GM20431 (cell line): Measurements from ENCODE around the gene PROC.

Source experiments
- in situ Hi-C: fragments of 300-500 bp; cut with MseI, MboI; formaldehyde crosslinking; loops from one replicate; pipeline ENCODE4 v1.15.0; 2020; ENCODE audit warnings: low sequenced_read_pairs; ENCODE audit not compliant: unreplicated experiment

PROC gene

DNA sequence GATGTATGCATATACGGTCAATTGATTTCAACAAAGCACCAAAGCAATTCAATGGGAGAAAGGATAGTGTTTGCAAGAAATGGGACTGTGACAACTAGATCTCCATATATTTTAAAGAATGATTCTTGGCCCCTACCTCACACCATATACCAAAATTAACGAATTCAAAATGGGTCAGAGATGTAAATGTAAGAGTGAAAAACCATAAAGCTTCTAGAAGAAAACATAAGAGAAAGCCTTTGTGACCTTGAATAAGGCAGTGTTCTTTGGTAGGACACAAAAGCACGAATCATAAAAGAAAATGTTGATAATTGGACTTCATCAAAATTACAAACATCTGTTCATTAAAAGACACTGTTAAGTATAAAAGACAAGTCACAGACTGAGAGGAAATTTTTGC lies 5.0 kb upstream of the PROC start:
- in situ Hi-C loops: no loop called here

DNA sequence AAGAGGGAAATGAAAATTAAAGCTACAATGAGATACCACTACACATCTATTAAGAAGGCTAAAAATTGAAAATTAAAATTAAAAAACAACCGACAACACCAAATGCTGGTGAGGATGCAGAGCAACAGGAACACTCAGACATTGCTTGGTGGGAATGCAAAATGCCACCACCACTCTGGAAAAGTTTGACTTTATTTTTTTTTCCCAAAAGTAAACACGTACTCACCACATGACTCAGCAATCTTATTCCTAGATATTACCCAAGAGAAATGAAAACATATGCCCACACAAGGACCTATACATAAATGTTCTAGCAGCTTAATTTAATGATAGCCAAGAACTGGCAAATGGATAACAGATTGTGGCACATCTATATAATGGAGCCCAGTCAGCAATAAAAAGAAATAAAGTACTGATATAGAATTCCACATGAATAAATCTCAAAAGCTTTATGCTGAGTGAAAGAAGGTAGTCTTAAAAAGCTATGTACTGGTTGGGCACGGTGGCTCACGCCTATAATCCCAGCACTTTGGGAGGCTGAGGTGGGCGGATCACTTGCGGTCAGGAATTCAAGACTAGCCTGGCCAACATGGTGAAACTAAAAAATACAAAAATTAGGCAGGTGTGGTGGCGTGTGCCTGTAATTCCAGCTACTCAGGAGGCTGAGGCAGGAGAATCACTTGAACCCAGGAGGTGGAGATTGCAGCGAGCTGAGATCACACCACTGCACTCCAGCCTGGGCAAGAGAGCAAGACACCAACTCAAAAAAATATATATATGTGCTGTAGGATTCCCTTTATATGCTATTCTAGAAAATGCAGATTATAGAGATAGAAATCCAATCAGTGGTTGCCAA lies 4.2 kb upstream of the PROC start:
- in situ Hi-C loops: no loop called here

DNA sequence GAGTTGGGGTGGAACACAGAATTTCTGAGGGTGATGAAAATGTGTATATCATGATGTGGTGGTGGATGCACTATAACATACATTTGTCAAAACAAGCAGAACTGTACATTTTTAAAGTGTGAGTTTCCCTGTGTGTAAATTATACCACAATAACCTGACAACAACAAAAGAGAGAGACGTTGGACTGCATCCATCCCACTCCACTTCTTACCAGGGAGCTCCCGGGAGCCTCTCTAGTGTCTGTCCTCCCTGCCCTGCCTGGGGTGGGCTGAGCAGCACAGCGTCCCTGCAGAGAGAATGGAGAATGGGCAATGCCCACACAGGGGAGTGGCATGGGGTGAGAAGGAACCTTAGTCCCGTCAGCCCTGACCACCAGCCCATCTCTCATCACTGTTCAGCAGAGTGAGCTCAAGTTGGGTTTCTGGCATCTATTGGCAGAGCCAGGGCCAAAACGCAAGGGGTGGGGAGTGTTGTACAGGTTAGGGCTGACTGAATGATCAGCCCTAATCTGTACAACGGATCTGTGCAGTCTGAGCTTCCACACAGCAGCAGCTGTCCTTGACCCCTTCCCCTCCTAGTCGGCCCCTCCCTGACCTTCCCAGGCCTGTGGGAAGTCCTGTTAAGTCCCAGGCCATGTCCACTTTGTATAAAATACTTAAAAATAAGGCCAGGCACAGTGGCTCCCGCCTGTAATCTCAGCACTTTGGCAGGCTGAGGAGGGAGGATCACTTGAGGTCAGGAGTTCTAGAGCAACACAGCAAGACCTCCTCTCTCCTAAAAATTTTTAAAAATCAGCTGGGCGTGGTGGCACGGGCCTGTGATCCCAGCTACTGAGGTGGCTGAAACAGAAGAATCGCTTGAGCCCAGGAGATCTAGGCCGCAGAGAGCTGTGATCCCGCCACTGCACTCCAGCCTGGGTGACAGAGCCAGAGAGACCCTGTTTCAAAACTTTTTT lies 3.3 kb upstream of the PROC start:
- in situ Hi-C loops: no loop called here

DNA sequence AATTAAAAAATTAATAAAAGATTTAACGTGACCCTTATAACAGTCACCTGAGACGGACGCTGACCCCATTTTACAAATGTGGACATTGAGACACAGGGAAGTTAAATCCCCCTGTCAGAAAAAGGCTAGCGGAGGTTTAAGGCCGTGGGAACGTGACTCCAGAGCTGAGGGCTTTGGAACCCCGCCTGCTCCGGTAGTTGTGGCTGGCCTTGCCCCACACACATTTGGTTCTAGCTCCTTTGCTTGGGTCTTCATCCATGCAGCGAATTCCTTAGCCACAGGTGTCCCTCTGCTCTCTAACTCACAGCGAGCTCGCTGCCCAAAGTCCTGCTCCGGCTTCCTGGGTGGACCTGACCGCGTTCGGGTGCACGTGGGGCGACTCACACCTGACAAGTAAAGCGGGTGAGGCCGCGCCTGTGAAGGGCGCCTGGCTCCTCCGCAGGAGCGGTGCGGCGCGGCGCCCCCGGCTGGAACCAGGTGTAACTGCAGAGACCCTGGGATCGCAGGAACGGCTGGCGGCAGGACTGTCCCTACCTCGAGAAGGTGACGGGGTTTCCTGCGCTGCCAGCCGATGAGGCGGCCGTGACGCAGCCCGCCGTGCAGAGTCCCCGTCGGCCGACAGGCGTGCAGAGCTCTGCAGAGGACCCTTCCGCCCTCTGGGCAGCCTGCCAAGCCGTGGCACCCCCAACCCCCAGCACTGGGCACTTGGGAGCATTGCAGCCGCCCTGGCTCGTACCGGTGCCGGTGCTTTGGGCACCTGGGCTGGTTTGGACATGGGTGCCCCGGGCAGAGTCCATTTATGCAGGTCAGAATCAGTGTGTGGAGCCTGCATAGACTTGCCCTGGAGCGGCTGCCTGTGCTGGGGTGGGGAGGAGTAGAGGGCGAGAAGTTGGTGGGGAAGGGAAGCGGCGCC lies 2.4 kb upstream of the PROC start:
- in situ Hi-C loops: no loop called here

DNA sequence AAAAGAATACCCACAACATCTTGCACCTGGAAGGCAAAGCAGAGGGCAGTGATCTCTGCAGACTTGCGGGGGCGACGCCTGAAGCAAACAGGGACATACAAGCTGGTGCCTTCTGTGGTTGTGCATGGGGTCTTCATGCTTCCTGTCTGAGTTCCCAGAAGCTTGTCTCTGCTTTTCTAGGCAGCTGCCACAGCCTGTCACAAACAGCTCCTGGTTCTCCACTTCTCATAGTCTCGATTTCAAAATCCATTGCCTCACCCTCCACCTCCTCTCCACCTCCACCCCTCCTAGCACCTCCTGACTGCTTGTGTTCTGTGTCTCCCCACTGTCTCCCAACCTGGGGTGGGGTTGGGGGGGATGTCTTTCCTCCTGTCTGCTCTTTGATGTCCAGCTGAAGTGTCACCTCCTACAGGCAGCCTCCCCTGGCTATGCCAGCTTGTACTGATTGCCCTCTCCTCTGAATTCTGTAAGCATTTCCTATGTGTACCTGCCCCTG lies 1.7 kb upstream of the PROC start:
- in situ Hi-C loops: no loop called here

DNA sequence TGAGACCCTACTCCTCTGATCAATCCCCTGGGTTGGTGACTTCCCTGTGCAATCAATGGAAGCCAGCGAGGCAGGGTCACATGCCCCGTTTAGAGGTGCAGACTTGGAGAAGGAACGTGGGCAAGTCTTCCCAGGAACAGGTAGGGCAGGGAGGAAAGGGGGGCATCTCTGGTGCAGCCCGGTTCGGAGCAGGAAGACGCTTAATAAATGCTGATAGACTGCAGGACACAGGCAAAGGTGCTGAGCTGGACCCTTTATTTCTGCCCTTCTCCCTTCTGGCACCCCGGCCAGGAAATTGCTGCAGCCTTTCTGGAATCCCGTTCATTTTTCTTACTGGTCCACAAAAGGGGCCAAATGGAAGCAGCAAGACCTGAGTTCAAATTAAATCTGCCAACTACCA lies 821 bp upstream of the PROC start:
- in situ Hi-C loops: no loop called here

DNA sequence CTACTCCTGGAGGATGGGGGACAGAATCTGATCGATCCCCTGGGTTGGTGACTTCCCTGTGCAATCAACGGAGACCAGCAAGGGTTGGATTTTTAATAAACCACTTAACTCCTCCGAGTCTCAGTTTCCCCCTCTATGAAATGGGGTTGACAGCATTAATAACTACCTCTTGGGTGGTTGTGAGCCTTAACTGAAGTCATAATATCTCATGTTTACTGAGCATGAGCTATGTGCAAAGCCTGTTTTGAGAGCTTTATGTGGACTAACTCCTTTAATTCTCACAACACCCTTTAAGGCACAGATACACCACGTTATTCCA lies 844 bp downstream of the PROC start:
- in situ Hi-C loops: no loop called here

DNA sequence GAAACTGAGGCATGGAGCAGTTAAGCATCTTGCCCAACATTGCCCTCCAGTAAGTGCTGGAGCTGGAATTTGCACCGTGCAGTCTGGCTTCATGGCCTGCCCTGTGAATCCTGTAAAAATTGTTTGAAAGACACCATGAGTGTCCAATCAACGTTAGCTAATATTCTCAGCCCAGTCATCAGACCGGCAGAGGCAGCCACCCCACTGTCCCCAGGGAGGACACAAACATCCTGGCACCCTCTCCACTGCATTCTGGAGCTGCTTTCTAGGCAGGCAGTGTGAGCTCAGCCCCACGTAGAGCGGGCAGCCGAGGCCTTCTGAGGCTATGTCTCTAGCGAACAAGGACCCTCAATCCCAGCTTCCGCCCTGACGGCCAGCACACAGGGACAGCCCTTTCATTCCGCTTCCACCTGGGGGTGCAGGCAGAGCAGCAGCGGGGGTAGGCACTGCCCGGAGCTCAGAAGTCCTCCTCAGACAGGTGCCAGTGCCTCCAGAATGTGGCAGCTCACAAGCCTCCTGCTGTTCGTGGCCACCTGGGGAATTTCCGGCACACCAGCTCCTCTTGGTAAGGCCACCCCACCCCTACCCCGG lies 1.3 kb downstream of the PROC start:
- in situ Hi-C loops: no loop called here

DNA sequence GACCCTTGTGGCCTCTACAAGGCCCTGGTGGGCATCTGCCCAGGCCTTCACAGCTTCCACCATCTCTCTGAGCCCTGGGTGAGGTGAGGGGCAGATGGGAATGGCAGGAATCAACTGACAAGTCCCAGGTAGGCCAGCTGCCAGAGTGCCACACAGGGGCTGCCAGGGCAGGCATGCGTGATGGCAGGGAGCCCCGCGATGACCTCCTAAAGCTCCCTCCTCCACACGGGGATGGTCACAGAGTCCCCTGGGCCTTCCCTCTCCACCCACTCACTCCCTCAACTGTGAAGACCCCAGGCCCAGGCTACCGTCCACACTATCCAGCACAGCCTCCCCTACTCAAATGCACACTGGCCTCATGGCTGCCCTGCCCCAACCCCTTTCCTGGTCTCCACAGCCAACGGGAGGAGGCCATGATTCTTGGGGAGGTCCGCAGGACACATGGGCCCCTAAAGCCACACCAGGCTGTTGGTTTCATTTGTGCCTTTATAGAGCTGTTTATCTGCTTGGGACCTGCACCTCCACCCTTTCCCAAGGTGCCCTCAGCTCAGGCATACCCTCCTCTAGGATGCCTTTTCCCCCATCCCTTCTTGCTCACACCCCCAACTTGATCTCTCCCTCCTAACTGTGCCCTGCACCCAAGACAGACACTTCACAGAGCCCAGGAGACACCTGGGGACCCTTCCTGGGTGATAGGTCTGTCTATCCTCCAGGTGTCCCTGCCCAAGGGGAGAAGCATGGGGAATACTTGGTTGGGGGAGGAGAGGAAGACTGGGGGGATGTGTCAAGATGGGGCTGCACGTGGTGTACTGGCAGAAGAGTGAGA lies 2.0 kb downstream of the PROC start:
- in situ Hi-C loops: no loop called here

DNA sequence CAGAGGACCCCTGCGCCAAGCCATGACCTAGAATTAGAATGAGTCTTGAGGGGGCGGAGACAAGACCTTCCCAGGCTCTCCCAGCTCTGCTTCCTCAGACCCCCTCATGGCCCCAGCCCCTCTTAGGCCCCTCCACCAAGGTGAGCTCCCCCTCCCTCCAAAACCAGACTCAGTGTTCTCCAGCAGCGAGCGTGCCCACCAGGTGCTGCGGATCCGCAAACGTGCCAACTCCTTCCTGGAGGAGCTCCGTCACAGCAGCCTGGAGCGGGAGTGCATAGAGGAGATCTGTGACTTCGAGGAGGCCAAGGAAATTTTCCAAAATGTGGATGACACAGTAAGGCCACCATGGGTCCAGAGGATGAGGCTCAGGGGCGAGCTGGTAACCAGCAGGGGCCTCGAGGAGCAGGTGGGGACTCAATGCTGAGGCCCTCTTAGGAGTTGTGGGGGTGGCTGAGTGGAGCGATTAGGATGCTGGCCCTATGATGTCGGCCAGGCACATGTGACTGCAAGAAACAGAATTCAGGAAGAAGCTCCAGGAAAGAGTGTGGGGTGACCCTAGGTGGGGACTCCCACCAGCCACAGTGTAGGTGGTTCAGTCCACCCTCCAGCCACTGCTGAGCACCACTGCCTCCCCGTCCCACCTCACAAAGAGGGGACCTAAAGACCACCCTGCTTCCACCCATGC lies 3.0 kb downstream of the PROC start:
- in situ Hi-C loops: no loop called here

DNA sequence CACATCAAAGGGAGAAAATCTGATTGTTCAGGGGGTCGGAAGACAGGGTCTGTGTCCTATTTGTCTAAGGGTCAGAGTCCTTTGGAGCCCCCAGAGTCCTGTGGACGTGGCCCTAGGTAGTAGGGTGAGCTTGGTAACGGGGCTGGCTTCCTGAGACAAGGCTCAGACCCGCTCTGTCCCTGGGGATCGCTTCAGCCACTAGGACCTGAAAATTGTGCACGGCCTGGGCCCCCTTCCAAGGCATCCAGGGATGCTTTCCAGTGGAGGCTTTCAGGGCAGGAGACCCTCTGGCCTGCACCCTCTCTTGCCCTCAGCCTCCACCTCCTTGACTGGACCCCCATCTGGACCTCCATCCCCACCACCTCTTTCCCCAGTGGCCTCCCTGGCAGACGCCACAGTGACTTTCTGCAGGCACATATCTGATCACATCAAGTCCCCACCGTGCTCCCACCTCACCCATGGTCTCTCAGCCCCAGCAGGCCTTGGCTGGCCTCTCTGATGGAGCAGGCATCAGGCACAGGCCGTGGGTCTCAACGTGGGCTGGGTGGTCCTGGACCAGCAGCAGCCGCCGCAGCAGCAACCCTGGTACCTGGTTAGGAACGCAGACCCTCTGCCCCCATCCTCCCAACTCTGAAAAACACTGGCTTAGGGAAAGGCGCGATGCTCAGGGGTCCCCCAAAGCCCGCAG lies 3.8 kb downstream of the PROC start:
- in situ Hi-C loops: no loop called here

DNA sequence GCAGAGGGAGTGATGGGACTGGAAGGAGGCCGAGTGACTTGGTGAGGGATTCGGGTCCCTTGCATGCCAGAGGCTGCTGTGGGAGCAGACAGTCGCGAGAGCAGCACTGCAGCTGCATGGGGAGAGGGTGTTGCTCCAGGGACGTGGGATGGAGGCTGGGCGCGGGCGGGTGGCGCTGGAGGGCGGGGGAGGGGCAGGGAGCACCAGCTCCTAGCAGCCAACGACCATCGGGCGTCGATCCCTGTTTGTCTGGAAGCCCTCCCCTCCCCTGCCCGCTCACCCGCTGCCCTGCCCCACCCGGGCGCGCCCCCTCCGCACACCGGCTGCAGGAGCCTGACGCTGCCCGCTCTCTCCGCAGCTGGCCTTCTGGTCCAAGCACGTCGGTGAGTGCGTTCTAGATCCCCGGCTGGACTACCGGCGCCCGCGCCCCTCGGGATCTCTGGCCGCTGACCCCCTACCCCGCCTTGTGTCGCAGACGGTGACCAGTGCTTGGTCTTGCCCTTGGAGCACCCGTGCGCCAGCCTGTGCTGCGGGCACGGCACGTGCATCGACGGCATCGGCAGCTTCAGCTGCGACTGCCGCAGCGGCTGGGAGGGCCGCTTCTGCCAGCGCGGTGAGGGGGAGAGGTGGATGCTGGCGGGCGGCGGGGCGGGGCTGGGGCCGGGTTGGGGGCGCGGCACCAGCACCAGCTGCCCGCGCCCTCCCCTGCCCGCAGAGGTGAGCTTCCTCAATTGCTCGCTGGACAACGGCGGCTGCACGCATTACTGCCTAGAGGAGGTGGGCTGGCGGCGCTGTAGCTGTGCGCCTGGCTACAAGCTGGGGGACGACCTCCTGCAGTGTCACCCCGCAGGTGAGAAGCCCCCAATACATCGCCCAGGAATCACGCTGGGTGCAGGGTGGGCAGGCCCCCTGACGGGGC lies 4.6 kb downstream of the PROC start:
- in situ Hi-C loops: no loop called here

DNA sequence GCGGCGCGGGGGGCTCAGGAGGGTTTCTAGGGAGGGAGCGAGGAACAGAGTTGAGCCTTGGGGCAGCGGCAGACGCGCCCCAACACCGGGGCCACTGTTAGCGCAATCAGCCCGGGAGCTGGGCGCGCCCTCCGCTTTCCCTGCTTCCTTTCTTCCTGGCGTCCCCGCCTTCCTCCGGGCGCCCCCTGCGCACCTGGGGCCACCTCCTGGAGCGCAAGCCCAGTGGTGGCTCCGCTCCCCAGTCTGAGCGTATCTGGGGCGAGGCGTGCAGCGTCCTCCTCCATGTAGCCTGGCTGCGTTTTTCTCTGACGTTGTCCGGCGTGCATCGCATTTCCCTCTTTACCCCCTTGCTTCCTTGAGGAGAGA lies 5.2 kb downstream of the PROC start:
- in situ Hi-C loops: no loop called here

DNA sequence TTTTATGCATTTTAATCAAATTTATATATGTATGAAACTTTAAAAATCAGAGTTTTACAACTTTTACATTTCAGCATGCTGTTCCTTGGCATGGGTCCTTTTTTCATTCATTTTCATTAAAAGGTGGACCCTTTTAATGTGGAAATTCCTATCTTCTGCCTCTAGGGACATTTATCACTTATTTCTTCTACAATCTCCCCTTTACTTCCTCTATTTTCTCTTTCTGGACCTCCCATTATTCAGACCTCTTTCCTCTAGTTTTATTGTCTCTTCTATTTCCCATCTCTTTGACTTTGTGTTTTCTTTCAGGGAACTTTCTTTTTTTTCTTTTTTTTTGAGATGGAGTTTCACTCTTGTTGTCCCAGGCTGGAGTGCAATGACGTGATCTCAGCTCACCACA lies 5.7 kb downstream of the PROC start:
- in situ Hi-C loops: no loop called here

DNA sequence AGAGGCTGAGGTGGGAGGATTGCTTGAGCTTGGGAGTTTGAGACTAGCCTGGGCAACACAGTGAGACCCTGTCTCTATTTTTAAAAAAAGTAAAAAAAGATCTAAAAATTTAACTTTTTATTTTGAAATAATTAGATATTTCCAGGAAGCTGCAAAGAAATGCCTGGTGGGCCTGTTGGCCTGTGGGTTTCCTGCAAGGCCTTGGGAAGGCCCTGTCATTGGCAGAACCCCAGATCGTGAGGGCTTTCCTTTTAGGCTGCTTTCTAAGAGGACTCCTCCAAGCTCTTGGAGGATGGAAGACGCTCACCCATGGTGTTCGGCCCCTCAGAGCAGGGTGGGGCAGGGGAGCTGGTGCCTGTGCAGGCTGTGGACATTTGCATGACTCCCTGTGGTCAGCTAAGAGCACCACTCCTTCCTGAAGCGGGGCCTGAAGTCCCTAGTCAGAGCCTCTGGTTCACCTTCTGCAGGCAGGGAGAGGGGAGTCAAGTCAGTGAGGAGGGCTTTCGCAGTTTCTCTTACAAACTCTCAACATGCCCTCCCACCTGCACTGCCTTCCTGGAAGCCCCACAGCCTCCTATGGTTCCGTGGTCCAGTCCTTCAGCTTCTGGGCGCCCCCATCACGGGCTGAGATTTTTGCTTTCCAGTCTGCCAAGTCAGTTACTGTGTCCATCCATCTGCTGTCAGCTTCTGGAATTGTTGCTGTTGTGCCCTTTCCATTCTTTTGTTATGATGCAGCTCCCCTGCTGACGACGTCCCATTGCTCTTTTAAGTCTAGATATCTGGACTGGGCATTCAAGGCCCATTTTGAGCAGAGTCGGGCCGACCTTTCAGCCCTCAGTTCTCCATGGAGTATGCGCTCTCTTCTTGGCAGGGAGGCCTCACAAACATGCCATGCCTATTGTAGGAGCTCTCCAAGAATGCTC lies 6.6 kb downstream of the PROC start:
- in situ Hi-C loops: no loop called here
